HG02798 (cell line): ENCODE results near the gene C4BPB.
A peak's percentile ranks its signal among the peaks of the same experiment; 100 is the strongest.

ENCODE experiments used
- ATAC-seq: cut with Tn5 transposase; IDR thresholded peaks from one replicate; pipeline ENCODE4 v1.9.1; 2021; ENCODE audit warnings: mild to moderate bottlenecking; ENCODE audit not compliant: unreplicated experiment, poor library complexity

Gene C4BPB

DNA sequence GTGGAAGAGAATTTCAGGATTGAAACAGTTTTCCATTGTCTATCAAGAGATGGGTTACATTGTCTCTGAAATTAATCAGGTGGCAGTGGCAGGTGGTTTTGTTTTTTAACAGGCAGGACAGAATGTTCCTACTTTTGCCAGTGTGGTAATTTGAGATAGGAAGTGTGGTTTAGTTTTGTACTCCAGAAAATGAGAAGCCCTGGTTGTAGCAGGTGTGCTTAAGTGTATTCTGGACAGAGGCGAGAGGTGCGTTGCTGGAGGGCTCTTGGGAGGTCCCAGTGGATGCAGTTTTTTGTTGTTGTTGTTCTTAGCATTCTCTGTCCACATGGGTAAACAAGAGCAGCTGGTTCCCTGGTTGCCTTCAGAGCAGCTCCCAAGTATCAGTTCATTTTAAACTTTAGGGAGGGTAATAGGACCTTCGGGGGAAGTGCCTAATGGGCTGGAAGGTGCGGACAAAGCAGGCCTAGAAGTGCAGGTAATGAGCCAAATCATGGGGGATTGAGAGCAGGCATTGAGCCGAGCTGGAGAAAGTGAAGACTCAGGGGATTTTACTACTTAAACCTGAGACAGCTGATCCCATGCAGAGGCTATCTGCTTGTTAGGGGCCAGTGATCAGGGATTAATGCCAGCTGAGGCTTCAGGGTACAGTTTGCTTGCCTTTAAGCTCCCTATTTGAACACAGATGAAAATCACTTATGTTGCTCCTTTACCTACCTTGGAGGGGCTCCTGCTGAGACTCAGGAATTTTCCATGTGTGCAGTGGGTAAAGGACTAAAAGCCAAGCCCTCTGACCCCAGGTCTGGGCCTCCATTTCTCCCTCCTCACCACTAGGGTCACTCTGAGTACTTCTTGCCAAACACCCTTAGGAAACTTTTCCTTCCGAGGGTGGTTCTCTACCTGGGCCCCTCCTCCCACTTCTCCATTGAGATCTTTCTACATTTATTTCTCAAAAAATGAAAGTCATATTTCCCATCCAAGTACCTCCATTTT lies 29.5 kb upstream of the C4BPB start:
- ATAC-seq = no peak

GRCh38 chr1:207059881-207060280 lies 28.8 kb upstream of the C4BPB start:
- no peak for ATAC-seq

DNA sequence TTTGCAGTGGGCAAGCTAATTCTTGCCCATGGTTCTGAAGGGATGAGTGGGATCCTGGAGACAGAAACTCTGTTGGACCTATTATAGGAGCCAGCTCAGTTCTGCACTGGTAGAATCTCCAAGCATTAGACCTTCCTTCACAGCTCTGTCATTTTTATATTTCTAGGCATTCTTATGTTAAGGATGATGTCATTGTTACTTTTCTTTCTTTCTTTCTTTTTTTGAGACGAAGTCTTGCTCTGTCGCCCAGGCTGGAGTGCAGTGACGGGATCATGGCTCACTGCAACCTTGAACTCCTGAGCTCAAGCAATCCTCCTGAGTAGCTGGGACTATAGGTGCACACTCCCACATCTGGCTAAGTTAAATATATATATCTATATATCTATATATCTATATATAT lies 28.1 kb upstream of the C4BPB start:
- ATAC-seq = no peak

- no peak for ATAC-seq
These were observed 26.6 kb upstream of the C4BPB start for GRCh38 chr1:207062058-207062457.

DNA sequence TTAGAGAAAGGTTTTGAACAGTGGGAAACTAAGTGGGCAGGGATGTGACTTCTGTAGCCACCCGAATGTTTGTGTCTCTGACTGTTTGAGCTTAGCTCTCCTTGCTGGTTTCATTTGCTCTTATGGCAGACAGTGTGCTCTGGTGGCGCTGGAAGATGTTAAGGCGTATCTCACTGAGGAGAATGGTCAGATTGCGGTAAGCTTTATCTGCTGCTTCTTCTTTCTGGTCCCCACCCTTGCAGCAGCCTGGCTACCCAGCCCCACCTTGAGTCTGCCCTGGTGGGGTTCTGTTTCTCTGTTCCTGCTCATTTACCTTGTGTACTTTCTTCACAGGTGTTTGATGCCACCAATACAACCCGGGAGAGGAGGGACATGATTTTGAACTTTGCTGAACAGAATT lies 25.6 kb upstream of the C4BPB start:
- no peak for ATAC-seq

GRCh38 chr1:207064561-207064960 lies 24.1 kb upstream of the C4BPB start:
- no peak for ATAC-seq

DNA sequence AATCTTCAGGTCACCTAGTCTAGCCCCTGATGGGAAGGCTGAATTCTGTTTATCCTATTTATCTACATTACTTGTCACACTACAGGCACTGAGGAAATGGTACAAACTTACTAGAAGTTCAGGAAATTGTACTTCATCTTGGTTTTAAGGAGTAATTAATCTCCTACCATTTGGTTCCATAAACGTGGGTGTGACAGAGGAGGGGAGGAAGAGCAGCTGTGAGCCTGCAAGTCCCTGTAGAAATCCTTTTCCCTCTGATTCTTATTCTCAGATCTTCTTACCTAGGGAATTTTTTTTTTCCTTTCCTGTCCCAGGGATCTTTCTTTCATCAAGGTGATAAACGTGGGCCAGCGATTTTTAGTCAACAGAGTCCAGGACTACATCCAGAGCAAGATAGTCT lies 21.5 kb upstream of the C4BPB start:
- ATAC-seq = no peak

DNA sequence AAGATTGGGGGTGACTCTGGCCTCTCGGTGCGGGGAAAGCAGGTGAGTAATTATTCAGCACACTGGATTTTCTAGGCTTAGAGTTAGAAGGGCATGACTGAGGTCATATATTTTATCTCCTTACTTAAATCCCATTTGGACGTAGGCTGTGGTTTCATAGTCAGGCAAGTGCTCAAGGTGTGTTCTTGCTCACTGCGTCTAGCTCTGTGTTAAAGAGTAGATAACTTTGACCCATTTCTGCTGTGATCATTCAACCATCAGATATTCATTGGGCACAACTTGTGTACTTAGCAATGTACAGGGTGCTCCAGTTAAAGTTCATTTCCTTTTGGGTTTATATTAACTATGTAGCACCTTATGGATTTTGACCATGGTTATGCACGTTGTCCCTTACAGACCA lies 21.0 kb upstream of the C4BPB start:
- no peak for ATAC-seq

DNA sequence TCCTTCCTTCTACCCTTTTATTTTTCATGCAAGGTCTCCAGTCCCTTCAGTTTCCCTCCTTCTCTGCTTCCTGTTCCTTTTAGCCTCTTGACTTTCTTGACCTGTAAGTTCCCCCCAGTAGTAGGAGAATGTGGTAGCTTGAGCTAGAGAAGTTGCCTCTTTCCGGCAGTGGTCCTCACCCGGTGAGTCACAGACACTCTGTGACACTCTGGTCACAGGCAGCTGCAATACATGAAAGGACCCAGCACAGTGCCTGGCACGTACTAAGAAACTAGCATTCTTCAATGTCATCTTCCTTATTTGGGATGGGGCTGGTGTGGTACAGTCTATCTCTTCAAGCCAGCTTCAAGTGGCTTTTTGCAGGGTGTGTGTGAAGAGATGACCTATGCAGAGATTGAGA lies 19.6 kb upstream of the C4BPB start:
- no peak for ATAC-seq

DNA sequence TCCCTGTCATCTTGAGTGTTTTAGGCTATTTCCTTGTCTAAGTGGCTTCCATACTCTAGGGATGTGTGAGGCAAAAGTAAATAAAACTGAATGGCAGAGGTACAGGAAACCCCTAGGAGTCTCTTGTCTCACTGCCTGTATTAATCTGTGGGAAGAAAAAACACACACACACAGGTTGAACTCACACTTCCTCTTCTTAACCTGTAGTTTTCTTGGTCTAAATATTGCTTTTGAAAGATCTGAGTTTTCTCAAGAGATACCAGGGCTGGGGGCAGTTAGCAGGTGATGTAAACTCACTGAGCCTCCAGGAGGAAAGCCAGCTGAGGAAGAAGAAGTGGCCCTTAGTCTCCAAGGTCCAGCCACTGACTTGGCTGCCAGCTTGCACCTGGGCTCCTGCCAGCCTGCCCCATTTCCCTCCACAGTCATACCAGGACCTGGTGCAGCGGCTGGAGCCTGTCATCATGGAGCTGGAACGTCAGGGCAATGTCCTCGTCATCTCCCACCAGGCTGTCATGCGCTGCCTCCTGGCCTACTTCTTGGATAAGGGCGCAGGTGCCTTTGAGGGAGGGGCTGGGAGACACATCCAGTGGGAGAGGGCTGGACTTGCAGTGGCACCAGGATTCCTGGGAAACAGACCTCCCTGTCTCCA lies 18.7 kb upstream of the C4BPB start:
- peak; percentile 48 for ATAC-seq

GRCh38 chr1:207070811-207071210 lies 17.8 kb upstream of the C4BPB start:
- no peak for ATAC-seq

GRCh38 chr1:207071426-207071825 lies 17.2 kb upstream of the C4BPB start:
- ATAC-seq = no peak

DNA sequence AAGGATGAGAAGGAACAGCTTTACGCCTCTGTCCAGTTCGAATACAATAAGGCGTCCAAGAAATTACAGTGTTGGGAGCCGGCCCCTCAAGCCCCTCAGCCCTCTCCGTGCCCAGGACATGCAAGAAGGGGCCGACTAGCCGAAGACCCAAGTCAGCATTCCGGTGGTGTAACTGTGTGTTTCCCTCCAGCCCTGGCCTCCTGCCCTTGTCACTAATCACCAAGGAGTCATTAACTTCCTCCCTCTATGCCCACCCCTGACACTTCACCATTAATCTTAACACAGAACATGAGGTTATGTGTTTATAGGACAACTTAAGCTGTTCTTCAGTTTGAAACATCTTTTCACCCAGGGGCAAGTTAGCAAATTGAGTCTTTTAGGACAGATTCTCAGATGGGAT lies 16.4 kb upstream of the C4BPB start:
- ATAC-seq = no peak

DNA sequence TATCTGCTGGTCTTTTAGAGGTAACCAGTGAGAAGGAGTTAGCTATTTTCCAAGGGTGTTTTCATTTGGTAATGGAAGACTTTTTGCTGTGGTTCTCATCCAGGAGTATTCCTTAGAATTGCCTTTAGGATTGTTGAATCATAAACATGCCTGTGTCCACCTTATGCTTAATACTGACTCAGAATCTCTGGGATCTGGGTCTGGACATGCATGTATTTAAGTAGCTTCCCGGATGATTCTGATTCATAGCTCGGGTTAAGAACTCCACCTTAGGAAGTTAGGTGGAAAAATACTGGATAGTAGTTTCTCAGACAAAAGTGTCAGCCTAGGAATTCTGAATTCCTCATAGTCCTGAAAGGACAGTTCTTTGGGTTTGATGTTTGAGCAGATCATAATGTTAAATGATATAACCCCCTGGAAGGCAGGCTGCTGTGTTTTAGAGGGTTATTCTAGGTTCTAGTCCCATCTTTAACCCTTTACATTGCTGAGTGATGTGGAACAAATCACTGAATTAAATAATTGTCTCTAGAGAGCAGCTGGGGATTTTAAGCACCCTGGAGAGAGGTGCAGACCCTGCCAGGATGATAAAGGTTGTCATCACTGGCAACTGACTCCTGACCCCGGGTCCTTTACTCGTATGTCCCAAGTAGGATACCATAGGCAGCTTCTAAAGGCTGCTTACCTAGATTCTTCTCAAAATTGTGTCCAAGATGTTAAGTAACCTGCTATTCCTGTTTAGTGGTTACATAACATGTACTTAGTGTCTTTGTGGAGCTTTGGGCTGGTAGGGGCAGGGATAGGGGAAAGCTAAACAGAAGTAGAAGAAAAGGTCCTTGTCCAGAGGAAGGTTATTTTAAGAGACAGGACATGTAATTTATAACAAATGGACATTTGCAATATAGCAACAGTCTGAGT lies 14.5 kb upstream of the C4BPB start:
- no peak for ATAC-seq

DNA sequence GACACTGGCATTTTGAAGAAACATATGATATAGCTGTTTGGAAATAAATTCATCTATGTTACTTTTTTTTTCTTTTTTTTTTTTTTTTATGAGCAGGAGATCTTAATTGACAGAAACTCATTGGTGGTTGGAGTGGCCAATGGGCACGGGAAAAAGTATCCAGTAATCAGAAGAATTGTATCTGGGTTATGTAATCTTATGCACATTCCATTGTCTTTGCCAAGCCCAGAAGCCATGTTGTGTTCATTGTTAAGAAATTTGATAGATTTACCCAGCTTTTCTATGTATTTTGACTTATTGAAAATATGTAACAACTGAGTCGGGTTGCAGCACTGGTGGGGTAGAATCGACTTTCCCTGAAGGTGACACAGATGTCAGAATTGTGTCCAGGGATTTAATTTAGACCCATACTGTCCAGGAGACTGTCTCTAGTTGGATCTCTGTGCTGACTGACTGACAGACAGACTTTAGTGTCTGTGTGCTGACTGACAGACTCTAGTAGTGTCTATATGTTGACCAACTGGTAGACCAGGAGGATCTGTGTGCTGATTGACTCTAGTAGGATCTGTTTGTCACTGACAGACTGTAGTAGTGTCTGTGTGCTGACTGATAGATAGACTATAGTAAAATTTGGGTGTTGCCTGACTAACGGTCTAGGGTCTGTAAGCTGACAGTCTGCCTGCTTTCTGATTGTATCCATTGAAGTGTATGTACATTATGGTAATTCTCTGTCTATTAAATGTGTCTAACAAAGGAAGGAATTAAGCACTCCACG lies 12.3 kb upstream of the C4BPB start:
- ATAC-seq = no peak

DNA sequence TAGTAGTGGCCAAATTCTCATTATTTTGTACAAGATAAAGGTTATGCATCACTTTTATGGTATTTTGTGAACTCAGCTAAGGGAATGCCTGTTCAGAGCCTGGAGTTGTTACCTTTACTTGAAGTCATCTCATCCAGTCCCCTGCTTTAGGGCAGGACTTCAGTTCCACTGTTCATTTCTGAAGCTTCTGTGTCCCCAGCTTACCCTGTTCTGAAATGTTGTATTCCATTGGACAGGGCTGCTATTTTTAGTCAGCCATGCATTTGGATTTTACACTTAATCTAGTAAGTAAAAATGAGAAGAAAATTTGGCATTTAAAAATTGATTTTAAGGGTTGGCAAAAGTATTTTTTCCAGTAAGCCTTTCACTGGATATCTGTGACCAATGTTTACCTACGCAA lies 11.6 kb upstream of the C4BPB start:
- no peak for ATAC-seq

- ATAC-seq = peak; percentile 70
These were observed 10.9 kb upstream of the C4BPB start for GRCh38 chr1:207077470-207078377.

DNA sequence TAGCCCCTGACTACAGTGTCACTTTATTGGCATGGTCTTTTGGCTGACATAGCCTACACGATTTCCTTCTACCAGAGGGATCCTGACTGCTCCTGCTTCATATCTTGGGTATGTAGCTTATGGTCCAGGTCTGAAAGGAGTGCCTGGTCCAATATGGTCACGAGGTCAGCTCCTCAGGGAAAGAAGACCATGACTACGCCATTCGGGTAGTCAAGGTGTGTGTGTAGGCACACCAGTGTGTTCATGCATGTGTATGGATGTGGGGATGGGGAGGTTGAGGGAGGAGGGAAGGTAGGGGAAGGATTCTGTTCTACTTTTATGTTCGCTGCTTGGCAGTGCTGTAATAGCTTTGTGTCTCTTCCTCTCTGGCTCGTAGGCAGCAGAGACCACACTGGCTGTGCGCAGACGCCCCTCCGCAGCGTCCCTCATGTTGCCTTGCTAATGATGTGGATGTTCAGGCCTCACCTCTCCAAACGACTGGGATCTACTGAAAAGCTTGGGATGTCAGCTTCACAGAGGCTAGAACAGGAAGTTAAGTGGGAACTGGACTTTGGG lies 10.0 kb upstream of the C4BPB start:
- ATAC-seq = no peak
